Muscle of back (tissue), 10 donors: ENCODE results near the gene SLC44A2. TPM values are rescaled to one million over a fixed set of nuclear protein-coding genes. Genes with fewer than 3 reads are reported as not detected.

Experiments used
- polyA plus RNA-seq, 10 donors: library from polyadenylated mRNA; unstranded; fragments of 120-200 nt; gene quantifications; one replicate each; pipeline ENCODE4 v1.2.1, GENCODE V29; 2013; ENCODE audit not compliant: insufficient read length in 10 of 10

Gene SLC44A2
- polyA plus RNA-seq, 10 donors = 112 to 146 (median 132) TPM

Other genes starting within 250 kb of the SLC44A2 start
- gene TYK2, start 245.0 kb upstream of the SLC44A2 start, polyA plus RNA-seq = 10 to 100 TPM; 49.2 to 99.2 (median 62.8) TPM
- 100 to 1,000 TPM; 104 to 142 (median 124) TPM for gene CDC37, start 222.0 kb upstream of the SLC44A2 start, polyA plus RNA-seq
- 1 to 10 TPM; 2.9 to 4.8 (median 3.9) TPM for gene PDE4A, start 205.0 kb upstream of the SLC44A2 start, polyA plus RNA-seq
- gene KEAP1, start 122.2 kb upstream of the SLC44A2 start, polyA plus RNA-seq = 10 to 100 TPM; 57.9 to 73.5 (median 65.2) TPM
- 1 to 10 TPM in 9 of 10 donors, under 1 TPM in 1; 0.95 to 2.9 (median 1.2) TPM for gene S1PR5, start 108.1 kb upstream of the SLC44A2 start, polyA plus RNA-seq
- gene ATG4D, start 81.6 kb upstream of the SLC44A2 start, polyA plus RNA-seq = 10 to 100 TPM; 15.1 to 25.3 (median 20.6) TPM
- gene KRI1, start 59.5 kb upstream of the SLC44A2 start, polyA plus RNA-seq = 10 to 100 TPM; 15.6 to 27.9 (median 22.0) TPM
- 10 to 100 TPM; 13.6 to 22.3 (median 15.5) TPM for gene CDKN2D, start 56.6 kb upstream of the SLC44A2 start, polyA plus RNA-seq
- gene AP1M2, start 38.2 kb upstream of the SLC44A2 start, polyA plus RNA-seq = 1 to 10 TPM in 2 of 10 donors, under 1 TPM in 4, not detected in 4; 0.23 to 2.9 (median 0.43) TPM
- gene ILF3, start 28.8 kb downstream of the SLC44A2 start, polyA plus RNA-seq = 100 to 1,000 TPM; 126 to 193 (median 157) TPM
- 10 to 100 TPM; 20.0 to 40.3 (median 29.4) TPM for gene QTRT1, start 75.9 kb downstream of the SLC44A2 start, polyA plus RNA-seq
- 10 to 100 TPM; 60.7 to 83.2 (median 72.5) TPM for gene DNM2, start 92.5 kb downstream of the SLC44A2 start, polyA plus RNA-seq
- gene TMED1, start 210.7 kb downstream of the SLC44A2 start, polyA plus RNA-seq = 10 to 100 TPM; 26.9 to 45.0 (median 33.6) TPM
- 1 to 10 TPM; 1.6 to 4.7 (median 2.6) TPM for gene C19orf38, start 222.9 kb downstream of the SLC44A2 start, polyA plus RNA-seq
- 10 to 100 TPM; 48.9 to 66.5 (median 57.1) TPM for gene CARM1, start 246.0 kb downstream of the SLC44A2 start, polyA plus RNA-seq